ENCODE data around the gene CSTF1.
A peak's percentile ranks its signal among the peaks of the same experiment; 100 is the strongest.

CSTF1 gene

GRCh38 chr20:56437196-56437960 lies 44.9 kb downstream of the CSTF1 start:
- no peak for TF ChIP-seq CTCF (IDR thresholded peaks at IDR 0.05; ENCODE audit: low read depth, low read length, missing control alignments)
- no peak overlapping the region for H3K4me3 ChIP-seq (ENCODE audit: low read depth, low read length)
- no peak for DNase-seq
- no peaks in the 10 kb centered on the region for H3K27me3 ChIP-seq (replicated peaks)
- in situ Hi-C loops (cut with HindIII; ENCODE audit: low pct_ligation_motif_present, low sequenced_read_pairs): no loop called here
- no peaks in the 10 kb centered on the region for H3K36me3 ChIP-seq (replicated peaks)
- H3K27ac ChIP-seq: no peak overlapping the region

- Histone ChIP-seq H3K27ac (no peak overlapping the region), H3K27me3 (replicated peaks) (no peaks in the 10 kb centered on the region), H3K36me3 (replicated peaks) (no peaks in the 10 kb centered on the region), H3K4me3 (ENCODE audit: low read depth, low read length) (no peak overlapping the region)
- TF ChIP-seq CTCF (IDR thresholded peaks at IDR 0.05; ENCODE audit: low read depth, low read length, missing control alignments): no peak
- in situ Hi-C loops (cut with HindIII; ENCODE audit: low pct_ligation_motif_present, low sequenced_read_pairs): no loop called here
- no peak for DNase-seq
These were observed 45.8 kb downstream of the CSTF1 start for GRCh38 chr20:56438284-56438683.

- in situ Hi-C loops (cut with HindIII; ENCODE audit: low pct_ligation_motif_present, low sequenced_read_pairs): no loop called here
- DNase-seq: peak; percentile 96
- Histone ChIP-seq H3K4me3 (ENCODE audit: low read depth, low read length) (no peak overlapping the region), H3K36me3 (replicated peaks) (no peaks in the 10 kb centered on the region), H3K27me3 (replicated peaks) (no peaks in the 10 kb centered on the region), H3K27ac (peak overlapping the region; percentile 87)
- no peak for TF ChIP-seq CTCF (IDR thresholded peaks at IDR 0.05; ENCODE audit: low read depth, low read length, missing control alignments)
These were observed 47.4 kb downstream of the CSTF1 start for GRCh38 chr20:56439771-56440291.

- Histone ChIP-seq H3K27me3 (replicated peaks) (no peaks in the 10 kb centered on the region), H3K27ac (peak overlapping the region; percentile 87), H3K4me3 (ENCODE audit: low read depth, low read length) (no peak overlapping the region), H3K36me3 (replicated peaks) (no peaks in the 10 kb centered on the region)
- no peak for TF ChIP-seq CTCF (IDR thresholded peaks at IDR 0.05; ENCODE audit: low read depth, low read length, missing control alignments)
- no peak for DNase-seq
- in situ Hi-C loops (cut with HindIII; ENCODE audit: low pct_ligation_motif_present, low sequenced_read_pairs): no loop called here
These were observed 48.0 kb downstream of the CSTF1 start for GRCh38 chr20:56440346-56441007.

GRCh38 chr20:56442389-56443365 lies 50.2 kb downstream of the CSTF1 start:
- in situ Hi-C loops (cut with HindIII; ENCODE audit: low pct_ligation_motif_present, low sequenced_read_pairs): no loop called here
- Histone ChIP-seq H3K36me3 (replicated peaks) (no peaks in the 10 kb centered on the region), H3K27ac (no peak overlapping the region), H3K27me3 (replicated peaks) (no peaks in the 10 kb centered on the region), H3K4me3 (ENCODE audit: low read depth, low read length) (no peak overlapping the region)
- no peak for DNase-seq
- no peak for TF ChIP-seq CTCF (IDR thresholded peaks at IDR 0.05; ENCODE audit: low read depth, low read length, missing control alignments)
